H1 (cell line): Measurements from ENCODE around the gene CDK12. TPM values are rescaled to one million over a fixed set of nuclear protein-coding genes. Genes with fewer than 3 reads are reported as not detected.

Source experiments
- BRCA1 ChIP-seq: IDR thresholded peaks from 2 replicates; pipeline ENCODE4 v1.6.1; 2012; ENCODE audit warnings: low read depth, low read length, improper control_type of control experiment
- EP300 ChIP-seq, 2 experiments: IDR thresholded peaks; 1 replicate in 1 of 2; 2 replicates in 1 of 2; pipeline ENCODE4 v1.6.1; 2011 to 2012; ENCODE audit warnings: low read depth in 2 of 2, low read length in 2 of 2, mild to moderate bottlenecking in 2 of 2, borderline replicate concordance in 1 of 2, inconsistent platforms in 1 of 2, moderate library complexity in 1 of 2
- NRF1 ChIP-seq: IDR thresholded peaks from 2 replicates; pipeline ENCODE4 v1.6.1; 2011; ENCODE audit warnings: mild to moderate bottlenecking, low read depth, low read length, improper control_type of control experiment
- RAD21 ChIP-seq, 2 experiments: IDR thresholded peaks in 1 of 2; conservative IDR thresholded peaks in 1 of 2; 2 replicates each; pipeline ENCODE4 v1.6.1; 2011; ENCODE audit warnings: low read depth in 2 of 2, low read length in 2 of 2, improper control_type of control experiment in 1 of 2, inconsistent platforms in 1 of 2, mild to moderate bottlenecking in 1 of 2, moderate library complexity in 1 of 2
- TAF7 ChIP-seq: optimal IDR thresholded peaks from 2 replicates; pipeline ENCODE3; 2011; ENCODE audit warnings: low read depth, mild to moderate bottlenecking, inconsistent platforms, low read length, moderate library complexity, borderline replicate concordance
- TEAD4 ChIP-seq: IDR thresholded peaks from 2 replicates; pipeline ENCODE4 v1.6.1; 2012; ENCODE audit warnings: low read depth, low read length, inconsistent platforms, mixed read lengths
- YY1 ChIP-seq: IDR thresholded peaks from 2 replicates; pipeline ENCODE4 v1.6.1; 2011; ENCODE audit warnings: low read depth, mild to moderate bottlenecking, low read length
- ZNF274 ChIP-seq: IDR thresholded peaks from 2 replicates; pipeline ENCODE4 v1.7.0; 2012; ENCODE audit warnings: low read length, borderline replicate concordance; ENCODE audit errors: extremely low read depth
- polyA plus RNA-seq, 7 experiments: library from polyadenylated mRNA; depleted of rRNA in 3 of 7; stranded (reverse) in 5 of 7; unstranded in 2 of 7; fragments of >200 nt in 5 of 7; fragments of 200-250 nt in 2 of 7; gene quantifications; 1 replicate in 5 of 7; 2 replicates in 1 of 7; 4 replicates in 1 of 7; pipeline versions ENCODE4 v1.2.1 to v1.2.3, GENCODE V29; 2011 to 2013; ENCODE audit warnings: missing spikeins in 2 of 7, mixed read lengths in 2 of 7
- total RNA-seq: library from RNA; stranded (reverse); fragmentation: NEBNext Ultra II Directional; extraction: Animal tissue kit (Norgen Biotek cat#: 25700); gene quantifications from 2 replicates; pipeline ENCODE4 v1.2.1, GENCODE V29; 2021
- TF ChIP-seq, protein P1 (sequence below): fragments of 300-600 bp; sonication (generic); IDR thresholded peaks from 2 replicates; pipeline ENCODE4 v1.7.1; 2012; ENCODE audit warnings: low read length, moderate library complexity, mild to moderate bottlenecking, inconsistent platforms; ENCODE audit not compliant: insufficient replicate concordance
- TF ChIP-seq, protein P2 (sequence below): IDR thresholded peaks from 2 replicates; pipeline ENCODE4 v1.6.1; 2012; ENCODE audit warnings: low read length, inconsistent platforms

CDK12 gene
- total and polyA plus RNA-seq, 2 of the 8 experiments (the other 6 are each of a cell fraction or from before 2014, with no cell fraction given): 14.8 to 70.3 TPM

DNA sequence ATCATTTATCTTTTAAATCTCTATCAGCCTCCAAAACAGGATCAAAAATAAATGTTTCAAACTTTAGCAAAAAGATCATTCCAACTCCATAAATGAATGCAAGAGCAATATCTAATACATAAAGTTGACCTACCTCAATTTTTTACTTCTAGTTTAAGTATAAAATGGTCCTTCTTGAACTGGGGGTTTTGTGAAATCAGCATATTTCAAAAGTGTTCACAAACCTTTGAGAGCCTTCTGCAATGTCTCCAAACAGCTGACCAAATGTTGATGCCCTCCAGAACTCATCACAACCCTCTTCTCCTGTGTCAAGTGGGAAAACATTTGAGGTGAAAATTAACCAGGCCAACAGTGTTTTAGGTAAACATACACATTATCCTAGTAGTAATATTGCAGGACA, 18.0 kb upstream of the CDK12 start (continued):
- TF ChIP-seq, protein P1, sequence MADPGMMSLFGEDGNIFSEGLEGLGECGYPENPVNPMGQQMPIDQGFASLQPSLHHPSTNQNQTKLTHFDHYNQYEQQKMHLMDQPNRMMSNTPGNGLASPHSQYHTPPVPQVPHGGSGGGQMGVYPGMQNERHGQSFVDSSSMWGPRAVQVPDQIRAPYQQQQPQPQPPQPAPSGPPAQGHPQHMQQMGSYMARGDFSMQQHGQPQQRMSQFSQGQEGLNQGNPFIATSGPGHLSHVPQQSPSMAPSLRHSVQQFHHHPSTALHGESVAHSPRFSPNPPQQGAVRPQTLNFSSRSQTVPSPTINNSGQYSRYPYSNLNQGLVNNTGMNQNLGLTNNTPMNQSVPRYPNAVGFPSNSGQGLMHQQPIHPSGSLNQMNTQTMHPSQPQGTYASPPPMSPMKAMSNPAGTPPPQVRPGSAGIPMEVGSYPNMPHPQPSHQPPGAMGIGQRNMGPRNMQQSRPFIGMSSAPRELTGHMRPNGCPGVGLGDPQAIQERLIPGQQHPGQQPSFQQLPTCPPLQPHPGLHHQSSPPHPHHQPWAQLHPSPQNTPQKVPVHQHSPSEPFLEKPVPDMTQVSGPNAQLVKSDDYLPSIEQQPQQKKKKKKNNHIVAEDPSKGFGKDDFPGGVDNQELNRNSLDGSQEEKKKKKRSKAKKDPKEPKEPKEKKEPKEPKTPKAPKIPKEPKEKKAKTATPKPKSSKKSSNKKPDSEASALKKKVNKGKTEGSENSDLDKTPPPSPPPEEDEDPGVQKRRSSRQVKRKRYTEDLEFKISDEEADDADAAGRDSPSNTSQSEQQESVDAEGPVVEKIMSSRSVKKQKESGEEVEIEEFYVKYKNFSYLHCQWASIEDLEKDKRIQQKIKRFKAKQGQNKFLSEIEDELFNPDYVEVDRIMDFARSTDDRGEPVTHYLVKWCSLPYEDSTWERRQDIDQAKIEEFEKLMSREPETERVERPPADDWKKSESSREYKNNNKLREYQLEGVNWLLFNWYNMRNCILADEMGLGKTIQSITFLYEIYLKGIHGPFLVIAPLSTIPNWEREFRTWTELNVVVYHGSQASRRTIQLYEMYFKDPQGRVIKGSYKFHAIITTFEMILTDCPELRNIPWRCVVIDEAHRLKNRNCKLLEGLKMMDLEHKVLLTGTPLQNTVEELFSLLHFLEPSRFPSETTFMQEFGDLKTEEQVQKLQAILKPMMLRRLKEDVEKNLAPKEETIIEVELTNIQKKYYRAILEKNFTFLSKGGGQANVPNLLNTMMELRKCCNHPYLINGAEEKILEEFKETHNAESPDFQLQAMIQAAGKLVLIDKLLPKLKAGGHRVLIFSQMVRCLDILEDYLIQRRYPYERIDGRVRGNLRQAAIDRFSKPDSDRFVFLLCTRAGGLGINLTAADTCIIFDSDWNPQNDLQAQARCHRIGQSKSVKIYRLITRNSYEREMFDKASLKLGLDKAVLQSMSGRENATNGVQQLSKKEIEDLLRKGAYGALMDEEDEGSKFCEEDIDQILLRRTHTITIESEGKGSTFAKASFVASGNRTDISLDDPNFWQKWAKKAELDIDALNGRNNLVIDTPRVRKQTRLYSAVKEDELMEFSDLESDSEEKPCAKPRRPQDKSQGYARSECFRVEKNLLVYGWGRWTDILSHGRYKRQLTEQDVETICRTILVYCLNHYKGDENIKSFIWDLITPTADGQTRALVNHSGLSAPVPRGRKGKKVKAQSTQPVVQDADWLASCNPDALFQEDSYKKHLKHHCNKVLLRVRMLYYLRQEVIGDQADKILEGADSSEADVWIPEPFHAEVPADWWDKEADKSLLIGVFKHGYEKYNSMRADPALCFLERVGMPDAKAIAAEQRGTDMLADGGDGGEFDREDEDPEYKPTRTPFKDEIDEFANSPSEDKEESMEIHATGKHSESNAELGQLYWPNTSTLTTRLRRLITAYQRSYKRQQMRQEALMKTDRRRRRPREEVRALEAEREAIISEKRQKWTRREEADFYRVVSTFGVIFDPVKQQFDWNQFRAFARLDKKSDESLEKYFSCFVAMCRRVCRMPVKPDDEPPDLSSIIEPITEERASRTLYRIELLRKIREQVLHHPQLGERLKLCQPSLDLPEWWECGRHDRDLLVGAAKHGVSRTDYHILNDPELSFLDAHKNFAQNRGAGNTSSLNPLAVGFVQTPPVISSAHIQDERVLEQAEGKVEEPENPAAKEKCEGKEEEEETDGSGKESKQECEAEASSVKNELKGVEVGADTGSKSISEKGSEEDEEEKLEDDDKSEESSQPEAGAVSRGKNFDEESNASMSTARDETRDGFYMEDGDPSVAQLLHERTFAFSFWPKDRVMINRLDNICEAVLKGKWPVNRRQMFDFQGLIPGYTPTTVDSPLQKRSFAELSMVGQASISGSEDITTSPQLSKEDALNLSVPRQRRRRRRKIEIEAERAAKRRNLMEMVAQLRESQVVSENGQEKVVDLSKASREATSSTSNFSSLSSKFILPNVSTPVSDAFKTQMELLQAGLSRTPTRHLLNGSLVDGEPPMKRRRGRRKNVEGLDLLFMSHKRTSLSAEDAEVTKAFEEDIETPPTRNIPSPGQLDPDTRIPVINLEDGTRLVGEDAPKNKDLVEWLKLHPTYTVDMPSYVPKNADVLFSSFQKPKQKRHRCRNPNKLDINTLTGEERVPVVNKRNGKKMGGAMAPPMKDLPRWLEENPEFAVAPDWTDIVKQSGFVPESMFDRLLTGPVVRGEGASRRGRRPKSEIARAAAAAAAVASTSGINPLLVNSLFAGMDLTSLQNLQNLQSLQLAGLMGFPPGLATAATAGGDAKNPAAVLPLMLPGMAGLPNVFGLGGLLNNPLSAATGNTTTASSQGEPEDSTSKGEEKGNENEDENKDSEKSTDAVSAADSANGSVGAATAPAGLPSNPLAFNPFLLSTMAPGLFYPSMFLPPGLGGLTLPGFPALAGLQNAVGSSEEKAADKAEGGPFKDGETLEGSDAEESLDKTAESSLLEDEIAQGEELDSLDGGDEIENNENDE: no peak
- TF ChIP-seq YY1 (no peak), EP300 (IDR thresholded peaks at IDR 0.05; ENCODE audit: borderline replicate concordance in 1 of 2, low read depth in 2 of 2, low read length in 2 of 2) (no peak), TAF7 (no peak), RAD21 (IDR thresholded peaks at IDR 0.05 in 1 of 2, conservative IDR thresholded peaks at IDR 0.05 in 1 of 2; ENCODE audit: low read depth in 2 of 2, low read length in 2 of 2) (no peak), ZNF274 (no peak), NRF1 (no peak), TEAD4 (no peak), BRCA1 (no peak)
- TF ChIP-seq, protein P2, sequence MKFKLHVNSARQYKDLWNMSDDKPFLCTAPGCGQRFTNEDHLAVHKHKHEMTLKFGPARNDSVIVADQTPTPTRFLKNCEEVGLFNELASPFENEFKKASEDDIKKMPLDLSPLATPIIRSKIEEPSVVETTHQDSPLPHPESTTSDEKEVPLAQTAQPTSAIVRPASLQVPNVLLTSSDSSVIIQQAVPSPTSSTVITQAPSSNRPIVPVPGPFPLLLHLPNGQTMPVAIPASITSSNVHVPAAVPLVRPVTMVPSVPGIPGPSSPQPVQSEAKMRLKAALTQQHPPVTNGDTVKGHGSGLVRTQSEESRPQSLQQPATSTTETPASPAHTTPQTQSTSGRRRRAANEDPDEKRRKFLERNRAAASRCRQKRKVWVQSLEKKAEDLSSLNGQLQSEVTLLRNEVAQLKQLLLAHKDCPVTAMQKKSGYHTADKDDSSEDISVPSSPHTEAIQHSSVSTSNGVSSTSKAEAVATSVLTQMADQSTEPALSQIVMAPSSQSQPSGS: no peak
